Astrocyte (in vitro differentiated cells and primary cell): Measurements from ENCODE around the gene PTK7. TPM values are rescaled to one million over a fixed set of nuclear protein-coding genes. Genes with fewer than 3 reads are reported as not detected.

Source experiments
- DNase-seq: peaks from one replicate; pipeline ENCODE4 v3.0.0-alpha.2; 2010; ENCODE audit warnings: low read depth
- FAIRE-seq: peaks from 2 replicates; lab custom pipeline; 2011; peaks lifted over from hg19 to GRCh38; lab: Jason Lieb, UNC
- H2AFZ ChIP-seq: 2 replicates; pipeline ENCODE4 v1.6.0; 2012; ENCODE audit warnings: low read depth, low read length, inconsistent platforms
- H3K27ac ChIP-seq: 2 replicates; pipeline ENCODE4 v1.5.1; 2011; ENCODE audit warnings: low read depth, low read length, inconsistent platforms
- H3K27me3 ChIP-seq: 2 replicates; pipeline ENCODE4 v1.6.0; 2011; ENCODE audit warnings: low read length, inconsistent platforms; ENCODE audit not compliant: insufficient read depth
- H3K36me3 ChIP-seq: 2 replicates; pipeline ENCODE4 v1.5.1; 2011; ENCODE audit warnings: low read length, inconsistent platforms; ENCODE audit not compliant: insufficient read depth
- H3K4me1 ChIP-seq: 2 replicates; pipeline ENCODE4 v1.5.1; 2011; ENCODE audit warnings: low read length, inconsistent platforms; ENCODE audit not compliant: insufficient read depth
- H3K4me2 ChIP-seq: 2 replicates; pipeline ENCODE4 v1.6.0; 2012; ENCODE audit warnings: low read length, inconsistent platforms
- H3K4me3 ChIP-seq: 2 replicates; pipeline ENCODE4 v1.5.1; 2011; ENCODE audit warnings: low read depth, mild to moderate bottlenecking, low read length, inconsistent platforms; ENCODE audit not compliant: insufficient read depth
- H3K79me2 ChIP-seq: 2 replicates; pipeline ENCODE4 v1.6.0; 2012; ENCODE audit warnings: mild to moderate bottlenecking, low read length, inconsistent platforms; ENCODE audit not compliant: insufficient read depth
- H3K9ac ChIP-seq: 2 replicates; pipeline ENCODE4 v1.6.0; 2012; ENCODE audit warnings: mild to moderate bottlenecking, low read length, inconsistent platforms
- H3K9me3 ChIP-seq: 2 replicates; pipeline ENCODE4 v1.5.1; 2012; ENCODE audit warnings: low read depth, mild to moderate bottlenecking, low read length, inconsistent platforms; ENCODE audit not compliant: insufficient read depth
- H4K20me1 ChIP-seq: 2 replicates; pipeline ENCODE4 v1.6.0; 2012; ENCODE audit warnings: low read length, inconsistent platforms; ENCODE audit not compliant: insufficient read depth
- H3K27ac Mint-ChIP-seq: one replicate; pipeline ENCODE4 v1.8.0; 2021; ENCODE audit warnings: mild to moderate bottlenecking, mixed read lengths; ENCODE audit not compliant: unreplicated experiment
- H3K27me3 Mint-ChIP-seq: one replicate; pipeline ENCODE4 v1.8.0; 2021; ENCODE audit warnings: low read depth, mixed read lengths; ENCODE audit not compliant: unreplicated experiment
- H3K36me3 Mint-ChIP-seq: one replicate; pipeline ENCODE4 v1.8.0; 2021; ENCODE audit warnings: low read depth, mixed read lengths; ENCODE audit not compliant: unreplicated experiment
- H3K4me1 Mint-ChIP-seq: one replicate; pipeline ENCODE4 v1.8.0; 2021; ENCODE audit warnings: low read depth, mixed read lengths; ENCODE audit not compliant: unreplicated experiment
- H3K4me3 Mint-ChIP-seq: one replicate; pipeline ENCODE4 v1.8.0; 2021; ENCODE audit warnings: mild to moderate bottlenecking, moderate library complexity, mixed read lengths; ENCODE audit not compliant: unreplicated experiment
- H3K9me3 Mint-ChIP-seq: one replicate; pipeline ENCODE4 v1.8.0; 2021; ENCODE audit warnings: mild to moderate bottlenecking, mixed read lengths; ENCODE audit not compliant: unreplicated experiment
- CTCF ChIP-seq: IDR thresholded peaks from 2 replicates; pipeline ENCODE4 v1.5.1; 2011; ENCODE audit warnings: low read depth, mild to moderate bottlenecking, inconsistent platforms, low read length, moderate library complexity; ENCODE audit not compliant: insufficient read depth
- EZH2 ChIP-seq: IDR thresholded peaks from 2 replicates; pipeline ENCODE4 v1.6.1; 2012; ENCODE audit warnings: mild to moderate bottlenecking, low read length, inconsistent platforms; ENCODE audit not compliant: insufficient read depth
- total RNA-seq: library from RNA; stranded (reverse); gene quantifications from 2 replicates; pipeline ENCODE4 v1.2.1, GENCODE V29; 2021

The PTK7 gene
- total RNA-seq, 1 donor from 2014 or later = 506 TPM

DNA sequence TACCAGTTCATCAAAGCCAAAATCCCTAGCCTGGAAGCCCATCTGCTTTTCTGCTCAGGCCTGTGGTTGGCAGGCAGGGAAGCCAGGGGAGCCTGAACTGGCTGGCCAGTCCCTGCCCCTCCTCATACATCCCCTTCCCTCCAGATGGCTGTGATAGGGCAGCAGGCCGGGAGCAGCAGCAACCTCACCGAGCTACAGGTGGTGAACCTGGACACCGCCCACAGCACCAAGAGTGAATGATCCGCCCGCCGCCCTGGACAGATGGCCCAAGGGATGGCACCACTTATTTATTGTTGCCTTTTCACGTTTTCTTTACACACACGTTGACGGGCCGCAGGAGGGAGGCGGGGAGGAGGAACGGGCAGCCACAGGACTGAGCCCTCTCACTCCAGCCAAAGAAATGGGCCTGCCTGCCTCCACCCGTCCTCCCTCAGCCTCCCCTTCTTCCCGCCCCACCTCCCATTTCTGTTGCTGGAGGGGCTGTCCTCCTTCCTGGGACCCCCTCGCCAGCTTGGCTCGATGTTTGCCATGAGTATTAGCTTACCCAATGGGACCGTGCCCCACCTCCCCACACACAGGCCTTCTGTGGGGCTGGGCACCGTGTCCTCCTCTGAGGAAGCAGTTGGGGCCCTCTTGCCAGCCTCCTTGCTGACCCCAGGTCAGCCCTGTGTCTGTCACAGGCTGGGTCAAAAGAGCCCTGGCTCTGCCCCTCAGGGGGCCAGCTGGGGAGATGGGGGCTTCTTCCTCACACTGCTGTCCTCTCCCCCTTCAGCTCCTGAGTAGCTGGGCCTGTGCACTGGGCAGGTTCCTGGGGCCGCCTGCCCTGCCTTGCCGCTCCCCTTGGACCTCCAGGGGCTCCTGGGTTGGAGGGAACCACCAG lies 103.1 kb downstream of the PTK7 start:
- Histone ChIP-seq H3K79me2 (peaks cover 37% of the 10 kb centered on the region), H4K20me1 (peaks cover 49% of the 10 kb centered on the region), H3K27ac (no peak overlapping the region), H3K4me3 (no peak overlapping the region), H3K9ac (no peak overlapping the region), H3K9me3 (no peaks in the 10 kb centered on the region), H2AFZ (no peak overlapping the region), H3K4me2 (no peak overlapping the region), H3K4me1 (peaks cover 31% of the 10 kb centered on the region), H3K36me3 (peaks cover 38% of the 10 kb centered on the region), H3K27me3 (no peaks in the 10 kb centered on the region)
- no peaks in the 10 kb centered on the region for H3K9me3 Mint-ChIP-seq
- DNase-seq (no peak), FAIRE-seq (no peak)
- H3K27ac Mint-ChIP-seq = no peak overlapping the region
- H3K27me3 Mint-ChIP-seq = no peaks in the 10 kb centered on the region
- H3K4me1 Mint-ChIP-seq = peaks cover 39% of the 10 kb centered on the region
- peak overlapping the region; percentile 14 for H3K4me3 Mint-ChIP-seq
- peaks cover 15% of the 10 kb centered on the region for H3K36me3 Mint-ChIP-seq
- TF ChIP-seq CTCF (no peak), EZH2 (no peak)

- Mint-ChIP-seq H3K27ac (no peak overlapping the region), H3K27me3 (no peaks in the 10 kb centered on the region)
Measured at GRCh38 chr6:43180058-43180457, 103.9 kb downstream of the PTK7 start.

More at GRCh38 chr6:43180058-43180457, 103.9 kb downstream of the PTK7 start:
- Histone ChIP-seq H3K4me3 (no peak overlapping the region), H3K79me2 (peaks cover 35% of the 10 kb centered on the region), H3K9me3 (no peaks in the 10 kb centered on the region), H3K4me2 (no peak overlapping the region), H3K9ac (no peak overlapping the region), H3K27ac (no peak overlapping the region), H4K20me1 (peaks cover 46% of the 10 kb centered on the region), H3K4me1 (peaks cover 27% of the 10 kb centered on the region), H3K36me3 (peaks cover 36% of the 10 kb centered on the region), H2AFZ (no peak overlapping the region), H3K27me3 (no peaks in the 10 kb centered on the region)
- no peak overlapping the region for H3K4me3 Mint-ChIP-seq
- DNase-seq (no peak), FAIRE-seq (no peak)
- no peaks in the 10 kb centered on the region for H3K9me3 Mint-ChIP-seq
- TF ChIP-seq CTCF (no peak), EZH2 (no peak)
- H3K4me1 Mint-ChIP-seq = peaks cover 32% of the 10 kb centered on the region
- peaks cover 17% of the 10 kb centered on the region for H3K36me3 Mint-ChIP-seq
